Small intestine (tissue), 7 donors: Measurements from ENCODE around the gene PRRC2C. TPM values are rescaled to one million over a fixed set of nuclear protein-coding genes. Genes with fewer than 3 reads are reported as not detected.
"Not testable (repeated sequence)": the region's sequence is repeated elsewhere in the genome, so short reads cannot be mapped to it uniquely, and the experiment has no call there.

Experiments
- DNase-seq, 2 donors: peaks; one replicate each; pipeline versions ENCODE4 v3.0.0 to v3.0.0-alpha.2; 2013
- FAIRE-seq: peaks from 2 replicates; lab custom pipeline; 2012; peaks lifted over from hg19 to GRCh38; lab: Jason Lieb, UNC
- H3K27ac ChIP-seq, 3 donors: one replicate each; pipeline ENCODE4 v1.5.1; 2013; ENCODE audit warnings: low read length in 2 of 3, mild to moderate bottlenecking in 2 of 3, control low read depth in 1 of 3, inconsistent platforms in 1 of 3, low read depth in 1 of 3, moderate library complexity in 1 of 3
- H3K27me3 ChIP-seq, 3 donors: one replicate each; pipeline ENCODE4 v1.6.1; 2013; ENCODE audit warnings: low read length in 3 of 3, inconsistent platforms in 1 of 3; ENCODE audit not compliant: control insufficient read depth in 3 of 3, insufficient read depth in 3 of 3
- H3K36me3 ChIP-seq, 3 donors: one replicate each; pipeline ENCODE4 v1.6.1; 2013; ENCODE audit warnings: low read length in 3 of 3, inconsistent platforms in 1 of 3, low read depth in 1 of 3, mild to moderate bottlenecking in 1 of 3, moderate library complexity in 1 of 3; ENCODE audit not compliant: control insufficient read depth in 3 of 3, insufficient read depth in 2 of 3
- H3K4me1 ChIP-seq, 3 donors: one replicate each; pipeline ENCODE4 v1.6.1; 2013; ENCODE audit warnings: low read length in 2 of 3, inconsistent platforms in 1 of 3, low read depth in 1 of 3, mild to moderate bottlenecking in 1 of 3, moderate library complexity in 1 of 3; ENCODE audit not compliant: control insufficient read depth in 3 of 3, insufficient read depth in 2 of 3
- H3K4me3 ChIP-seq, 3 donors: one replicate each; pipeline ENCODE4 v1.5.1; 2013; ENCODE audit warnings: low read length in 3 of 3, control low read depth in 1 of 3, inconsistent platforms in 1 of 3, low read depth in 1 of 3, mild to moderate bottlenecking in 1 of 3, moderate library complexity in 1 of 3
- H3K9me3 ChIP-seq, 2 donors: one replicate each; pipeline ENCODE4 v1.6.1; 2013; ENCODE audit warnings: low read depth in 1 of 2, low read length in 1 of 2; ENCODE audit not compliant: control insufficient read depth in 2 of 2, insufficient read depth in 1 of 2
- WGBS, 3 donors: extraction: QIAGEN DNeasy Blood & Tissue Kit; methylation state at CpG; one replicate each; pipeline ENCODE4 v1.1.7; 2013; 5-methylcytosine and 5-hydroxymethylcytosine counted together
- polyA plus RNA-seq, 4 donors: library from polyadenylated mRNA; stranded (reverse) in 3 of 4; unstranded in 1 of 4; fragments of 200-250 nt in 3 of 4; fragments of 120-200 nt in 1 of 4; gene quantifications; one replicate each; pipeline versions ENCODE4 v1.2.1 to v1.2.3, GENCODE V29; 2013
- donor health status: healthy with polysubstance abuse.
- donor health status: control.
- donor health status: control.
- donor health status: Bipolar disorder and iron deficiency.
- donor health status: healthy.

PRRC2C gene
- polyA plus RNA-seq, 4 donors, result 37.4 to 221 (median 112) TPM

GRCh38 chr1:171596705-171597104 is 111.4 kb downstream of the PRRC2C start:
- FAIRE-seq (no peak), DNase-seq (no peak)
- H3K27ac ChIP-seq, result no peak overlapping the region
- H3K4me1 ChIP-seq, result no peaks in the 10 kb centered on the region
- no peak overlapping the region for H3K4me3 ChIP-seq
- H3K27me3 ChIP-seq, result no peaks in the 10 kb centered on the region
- peaks cover 1 to 8% (median 3%) of the 10 kb centered on the region in 3 donors for H3K36me3 ChIP-seq
- 95 to 98% (median 98%) methylated on average over 2 of the region's 2 CpGs for WGBS, 3 donors
- H3K9me3 ChIP-seq, result no peaks in the 10 kb centered on the region

GRCh38 chr1:171597203-171597602 is 111.9 kb downstream of the PRRC2C start:
- H3K27me3 ChIP-seq, result no peaks in the 10 kb centered on the region
- H3K9me3 ChIP-seq, result no peaks in the 10 kb centered on the region
- peaks cover 0 to 8% (median 2%) of the 10 kb centered on the region in 3 donors for H3K36me3 ChIP-seq
- 78 to 92% (median 85%) methylated on average over 1 of the region's 1 CpG for WGBS, 3 donors
- H3K4me1 ChIP-seq, result no peaks in the 10 kb centered on the region
- no peak overlapping the region for H3K27ac ChIP-seq
- no peak overlapping the region for H3K4me3 ChIP-seq
- no peak for DNase-seq
- no peak for FAIRE-seq

GRCh38 chr1:171600310-171600709 is 115.0 kb downstream of the PRRC2C start:
- H3K9me3 ChIP-seq, DNase-seq, H3K36me3 ChIP-seq, H3K4me3 ChIP-seq, H3K4me1 ChIP-seq, H3K27me3 ChIP-seq, H3K27ac ChIP-seq, FAIRE-seq: not testable (repeated sequence)
- 83 to 100% (median 85%) methylated on average over 2 of the region's 2 CpGs for WGBS, 3 donors

- H3K27me3 ChIP-seq, result no peaks in the 10 kb centered on the region
- no peaks in the 10 kb centered on the region for H3K4me1 ChIP-seq
- H3K27ac ChIP-seq, result no peak overlapping the region
- no peaks in the 10 kb centered on the region for H3K9me3 ChIP-seq
- WGBS, 3 donors, result 94 to 98% (median 96%) methylated on average over 13 of the region's 13 CpGs
- no peaks in the 10 kb centered on the region for H3K36me3 ChIP-seq
- FAIRE-seq (no peak), DNase-seq (no peak)
- no peak overlapping the region for H3K4me3 ChIP-seq
Observed at GRCh38 chr1:171600862-171601261, 115.5 kb downstream of the PRRC2C start.

GRCh38 chr1:171603042-171603441 is 117.7 kb downstream of the PRRC2C start:
- not testable (repeated sequence) for H3K27me3 ChIP-seq, H3K4me1 ChIP-seq, H3K36me3 ChIP-seq, H3K4me3 ChIP-seq, DNase-seq, FAIRE-seq, H3K27ac ChIP-seq, H3K9me3 ChIP-seq
- WGBS, 3 donors, result 87 to 97% (median 94%) methylated on average over 6 of the region's 6 CpGs

- DNase-seq (no peak), FAIRE-seq (no peak)
- Histone ChIP-seq H3K4me3 (no peak overlapping the region), H3K9me3 (no peaks in the 10 kb centered on the region), H3K36me3 (no peaks in the 10 kb centered on the region), H3K4me1 (no peaks in the 10 kb centered on the region), H3K27me3 (no peaks in the 10 kb centered on the region), H3K27ac (no peak overlapping the region)
- 79 to 81% (median 80%) methylated on average over 10 of the region's 10 CpGs for WGBS, 3 donors
Observed at GRCh38 chr1:171606402-171606941, 121.1 kb downstream of the PRRC2C start.

- whole genome bisulfite sequencing, 3 donors, result 82 to 87% (median 82%) methylated on average over 2 of the region's 2 CpGs
Observed at GRCh38 chr1:171610385-171610784, 125.1 kb downstream of the PRRC2C start.

GRCh38 chr1:171611306-171611705 is 126.0 kb downstream of the PRRC2C start:
- Histone ChIP-seq H3K27me3 (no peaks in the 10 kb centered on the region), H3K4me3 (no peak overlapping the region), H3K36me3 (no peaks in the 10 kb centered on the region), H3K4me1 (no peaks in the 10 kb centered on the region), H3K27ac (no peak overlapping the region), H3K9me3 (no peaks in the 10 kb centered on the region)
- no peak for DNase-seq
- no peak for FAIRE-seq
- WGBS, 3 donors, result 81 to 84% (median 81%) methylated on average over 2 of the region's 2 CpGs

More at GRCh38 chr1:171610385-171610784, 125.1 kb downstream of the PRRC2C start:
- DNase-seq (no peak), FAIRE-seq (no peak)
- H3K36me3 ChIP-seq, result no peaks in the 10 kb centered on the region
- H3K4me3 ChIP-seq, result no peak overlapping the region
- H3K27ac ChIP-seq, result no peak overlapping the region
- H3K27me3 ChIP-seq, result no peaks in the 10 kb centered on the region
- H3K9me3 ChIP-seq, result no peaks in the 10 kb centered on the region
- H3K4me1 ChIP-seq, result no peaks in the 10 kb centered on the region

GRCh38 chr1:171613282-171613681 is 128.0 kb downstream of the PRRC2C start:
- H3K9me3 ChIP-seq, result no peaks in the 10 kb centered on the region
- 92 to 94% (median 93%) methylated on average over 1 of the region's 1 CpG for WGBS, 3 donors
- H3K27me3 ChIP-seq, result no peaks in the 10 kb centered on the region
- no peak overlapping the region for H3K4me3 ChIP-seq
- H3K27ac ChIP-seq, result no peak overlapping the region
- no peak for FAIRE-seq
- no peaks in the 10 kb centered on the region for H3K4me1 ChIP-seq
- no peak for DNase-seq
- no peaks in the 10 kb centered on the region for H3K36me3 ChIP-seq
